Lower leg skin (tissue), 3 donors: ENCODE results near the gene PEX11G.

Experiments used
- POLR2A ChIP-seq, 2 donors: fragments of 450-650 bp; IDR thresholded peaks; one replicate each; pipeline ENCODE4 v1.6.1; 2016 to 2017; ENCODE audit warnings: antibody characterized with exemption in 2 of 2, mild to moderate bottlenecking in 1 of 2, moderate library complexity in 1 of 2
- TF ChIP-seq, protein P1 (sequence below), 3 donors: fragments of 450-650 bp; IDR thresholded peaks; one replicate each; pipeline ENCODE4 v1.5.1; 2016; ENCODE audit warnings: antibody characterized with exemption in 3 of 3, mild to moderate bottlenecking in 3 of 3, moderate library complexity in 2 of 3

- TF ChIP-seq, protein P1, sequence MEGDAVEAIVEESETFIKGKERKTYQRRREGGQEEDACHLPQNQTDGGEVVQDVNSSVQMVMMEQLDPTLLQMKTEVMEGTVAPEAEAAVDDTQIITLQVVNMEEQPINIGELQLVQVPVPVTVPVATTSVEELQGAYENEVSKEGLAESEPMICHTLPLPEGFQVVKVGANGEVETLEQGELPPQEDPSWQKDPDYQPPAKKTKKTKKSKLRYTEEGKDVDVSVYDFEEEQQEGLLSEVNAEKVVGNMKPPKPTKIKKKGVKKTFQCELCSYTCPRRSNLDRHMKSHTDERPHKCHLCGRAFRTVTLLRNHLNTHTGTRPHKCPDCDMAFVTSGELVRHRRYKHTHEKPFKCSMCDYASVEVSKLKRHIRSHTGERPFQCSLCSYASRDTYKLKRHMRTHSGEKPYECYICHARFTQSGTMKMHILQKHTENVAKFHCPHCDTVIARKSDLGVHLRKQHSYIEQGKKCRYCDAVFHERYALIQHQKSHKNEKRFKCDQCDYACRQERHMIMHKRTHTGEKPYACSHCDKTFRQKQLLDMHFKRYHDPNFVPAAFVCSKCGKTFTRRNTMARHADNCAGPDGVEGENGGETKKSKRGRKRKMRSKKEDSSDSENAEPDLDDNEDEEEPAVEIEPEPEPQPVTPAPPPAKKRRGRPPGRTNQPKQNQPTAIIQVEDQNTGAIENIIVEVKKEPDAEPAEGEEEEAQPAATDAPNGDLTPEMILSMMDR (IDR thresholded peaks at IDR 0.05), result no peak
- TF ChIP-seq POLR2A (IDR thresholded peaks at IDR 0.05), result no peak
Observed at GRCh38 chr19:7461841-7462629, 26.8 kb downstream of the PEX11G start.
